DOHH2 (cell line): ENCODE data around the gene ZNHIT1.

ENCODE experiments used
- H3F3A ChIP-seq: fragments of 200-600 bp; sonication (generic), shearing (Covaris generic); 2 replicates; pipeline ENCODE4 v1.6.0; 2016; ENCODE audit warnings: antibody characterized with exemption, mild to moderate bottlenecking; ENCODE audit not compliant: control insufficient read depth, insufficient read depth
- H3K27ac ChIP-seq: fragments of 200-600 bp; sonication (generic); 2 replicates; pipeline ENCODE4 v1.5.1; 2014; ENCODE audit warnings: low read depth, mild to moderate bottlenecking, low read length, moderate library complexity
- H3K27me3 ChIP-seq: fragments of 200-600 bp; sonication (generic); 2 replicates; pipeline ENCODE4 v1.6.1; 2014; ENCODE audit warnings: mild to moderate bottlenecking, low read length, mixed read lengths; ENCODE audit not compliant: control insufficient read depth
- H3K36me3 ChIP-seq: fragments of 200-600 bp; sonication (generic); 2 replicates; pipeline ENCODE4 v1.6.1; 2014; ENCODE audit warnings: mild to moderate bottlenecking, low read length, moderate library complexity, mixed read lengths; ENCODE audit not compliant: control insufficient read depth
- H3K4me1 ChIP-seq: fragments of 200-600 bp; sonication (generic); 2 replicates; pipeline ENCODE4 v1.6.1; 2014; ENCODE audit warnings: mild to moderate bottlenecking, low read length, mixed read lengths; ENCODE audit not compliant: control insufficient read depth
- H3K4me2 ChIP-seq: fragments of 200-600 bp; sonication (generic); 2 replicates; pipeline ENCODE4 v1.6.0; 2014; ENCODE audit warnings: mild to moderate bottlenecking, low read length, moderate library complexity
- H3K4me3 ChIP-seq: fragments of 200-600 bp; sonication (generic); 2 replicates; pipeline ENCODE4 v1.5.1; 2014; ENCODE audit warnings: mild to moderate bottlenecking, low read length, mixed read lengths
- H3K79me2 ChIP-seq: fragments of 200-600 bp; sonication (generic); 2 replicates; pipeline ENCODE4 v1.6.1; 2014; ENCODE audit warnings: mild to moderate bottlenecking, low read length, mixed read lengths; ENCODE audit not compliant: control insufficient read depth
- H3K9me2 ChIP-seq: fragments of 200-600 bp; sonication (generic); replicated peaks from 2 replicates; pipeline ENCODE4 v1.6.1; 2014; ENCODE audit warnings: mild to moderate bottlenecking, low read length, mixed read lengths; ENCODE audit not compliant: control insufficient read depth
- H3K9me3 ChIP-seq: fragments of 200-600 bp; sonication (generic); 2 replicates; pipeline ENCODE4 v1.6.1; 2014; ENCODE audit warnings: antibody characterized with exemption, low read length, mixed read lengths; ENCODE audit not compliant: control insufficient read depth, insufficient read depth
- H4K20me1 ChIP-seq: fragments of 200-600 bp; sonication (generic); 2 replicates; pipeline ENCODE4 v1.6.0; 2014; ENCODE audit warnings: low read depth, mild to moderate bottlenecking, antibody characterized with exemption, low read length, moderate library complexity; ENCODE audit not compliant: control insufficient read depth, insufficient read depth
- EZH2phosphoT487 ChIP-seq: fragments of 200-600 bp; sonication (generic); IDR thresholded peaks from 2 replicates; pipeline ENCODE4 v1.6.1; 2017; ENCODE audit warnings: borderline replicate concordance, mild to moderate bottlenecking, antibody characterized with exemption, low read length, moderate library complexity, mixed read lengths
- TF ChIP-seq, protein P1 (sequence below): fragments of 200-600 bp; sonication (generic); IDR thresholded peaks from one replicate; pipeline ENCODE4 v1.5.1; 2014; ENCODE audit warnings: antibody characterized with exemption, mild to moderate bottlenecking, low read depth, low read length; ENCODE audit not compliant: poor library complexity, severe bottlenecking

ZNHIT1 gene

DNA sequence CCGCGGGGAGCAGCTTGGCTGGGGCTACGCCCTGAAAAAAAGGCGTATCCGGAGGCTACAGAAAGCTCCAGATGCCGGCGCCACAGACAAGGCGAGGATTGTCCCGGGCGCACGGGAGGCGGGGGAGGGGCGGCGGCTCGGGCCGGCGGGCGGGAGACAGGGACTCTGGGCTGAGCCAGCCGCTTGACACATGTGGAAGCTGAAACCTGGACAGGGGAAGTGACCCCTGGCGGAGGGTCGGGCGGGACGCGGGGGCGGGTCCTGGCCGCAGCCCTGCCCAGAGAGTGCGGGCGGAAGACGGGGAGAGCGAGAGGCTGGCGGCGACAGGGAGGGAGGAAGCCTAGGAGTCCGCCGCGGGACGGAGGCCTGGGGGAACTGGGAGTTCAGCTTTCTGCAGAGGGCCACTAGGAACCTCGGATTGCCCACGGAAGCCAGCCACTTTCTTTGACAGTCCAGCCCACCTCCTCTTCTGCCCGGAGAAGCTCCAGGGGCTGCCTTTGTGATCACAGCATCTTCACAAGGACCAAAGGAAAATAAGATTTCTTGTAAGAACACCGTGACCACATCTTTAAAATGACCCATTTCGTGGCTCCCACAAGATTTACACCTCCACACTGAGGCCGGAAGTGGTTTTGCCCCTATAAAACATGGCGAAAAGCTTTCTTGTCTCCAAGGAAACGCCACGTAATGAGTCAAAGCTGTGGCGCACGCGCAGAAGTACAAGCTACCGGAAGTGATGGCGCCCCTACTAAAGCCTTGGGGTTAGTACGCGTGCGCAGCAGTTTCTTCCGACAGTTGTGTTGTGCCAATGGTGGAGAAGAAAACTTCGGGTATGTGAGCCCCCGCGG is at the start of gene ZNHIT1, which contains the start of gene PLOD3:
TSS of gene ZNHIT1 (plus strand) at position 778 of the 848 bp plus-strand sequence. CDS start at position 809, 31 bp downstream.
TSS of gene PLOD3 (minus strand) at position 194 of the 848 bp plus-strand sequence. CDS start 307 bp downstream, outside the sequence.
- Histone ChIP-seq H3K4me1 (peaks cover 19% of the 10 kb centered on the region), H3K9me2 (no peaks in the 10 kb centered on the region), H3K27me3 (no peaks in the 10 kb centered on the region), H3K9me3 (no peaks in the 10 kb centered on the region), H3F3A (no peaks in the 10 kb centered on the region), H3K27ac (peak within 1 kb of the TSS; percentile 49), H3K36me3 (peaks cover under 1% of the 10 kb centered on the region; the same call in 1 of the 2 replicates), H4K20me1 (no peaks in the 10 kb centered on the region), H3K79me2 (peaks cover 37% of the 10 kb centered on the region), H3K4me3 (peak within 1 kb of the TSS; percentile 79), H3K4me2 (peak within 1 kb of the TSS; percentile 82)
- TF ChIP-seq, protein P1, sequence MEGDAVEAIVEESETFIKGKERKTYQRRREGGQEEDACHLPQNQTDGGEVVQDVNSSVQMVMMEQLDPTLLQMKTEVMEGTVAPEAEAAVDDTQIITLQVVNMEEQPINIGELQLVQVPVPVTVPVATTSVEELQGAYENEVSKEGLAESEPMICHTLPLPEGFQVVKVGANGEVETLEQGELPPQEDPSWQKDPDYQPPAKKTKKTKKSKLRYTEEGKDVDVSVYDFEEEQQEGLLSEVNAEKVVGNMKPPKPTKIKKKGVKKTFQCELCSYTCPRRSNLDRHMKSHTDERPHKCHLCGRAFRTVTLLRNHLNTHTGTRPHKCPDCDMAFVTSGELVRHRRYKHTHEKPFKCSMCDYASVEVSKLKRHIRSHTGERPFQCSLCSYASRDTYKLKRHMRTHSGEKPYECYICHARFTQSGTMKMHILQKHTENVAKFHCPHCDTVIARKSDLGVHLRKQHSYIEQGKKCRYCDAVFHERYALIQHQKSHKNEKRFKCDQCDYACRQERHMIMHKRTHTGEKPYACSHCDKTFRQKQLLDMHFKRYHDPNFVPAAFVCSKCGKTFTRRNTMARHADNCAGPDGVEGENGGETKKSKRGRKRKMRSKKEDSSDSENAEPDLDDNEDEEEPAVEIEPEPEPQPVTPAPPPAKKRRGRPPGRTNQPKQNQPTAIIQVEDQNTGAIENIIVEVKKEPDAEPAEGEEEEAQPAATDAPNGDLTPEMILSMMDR: peak; percentile 31
- no peak for TF ChIP-seq EZH2phosphoT487

DNA sequence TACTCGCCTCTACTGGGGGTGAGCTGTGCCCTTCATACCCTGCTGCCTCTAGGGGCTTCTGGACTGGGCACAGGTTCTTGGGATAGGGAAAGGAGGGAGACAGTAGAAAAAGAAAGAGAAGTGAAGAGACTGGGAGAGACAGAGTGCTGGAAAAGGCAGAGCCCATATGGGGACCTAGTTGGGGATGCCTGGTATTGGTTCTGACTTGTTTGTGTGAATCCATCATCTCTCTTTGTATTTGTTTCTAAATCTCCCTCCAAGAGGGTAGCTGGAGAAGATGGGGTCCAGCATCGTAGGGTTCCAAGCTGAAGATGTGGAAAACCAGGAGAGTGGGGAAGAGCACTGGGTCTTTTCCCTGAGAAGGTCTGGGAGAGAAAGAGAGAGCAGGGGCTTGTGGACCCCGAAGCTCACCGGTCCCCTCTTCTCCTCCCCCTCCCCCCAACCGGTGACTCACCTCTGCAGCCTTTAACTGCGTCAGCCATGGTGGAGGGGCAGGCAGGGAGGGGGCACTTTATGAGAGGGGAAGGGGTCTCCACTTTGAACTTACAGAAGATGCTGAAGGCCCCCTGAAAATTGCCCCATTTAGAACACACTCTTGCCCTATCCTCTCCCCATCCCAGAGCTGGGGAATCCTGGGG is 49.4 kb upstream of the ZNHIT1 start:
- peaks cover 12% of the 10 kb centered on the region for H3K79me2 ChIP-seq
- no peaks in the 10 kb centered on the region for H3K9me2 ChIP-seq
- no peaks in the 10 kb centered on the region for H3K36me3 ChIP-seq
- H3K27ac ChIP-seq: no peak overlapping the region
- H3K9me3 ChIP-seq: no peaks in the 10 kb centered on the region
- peaks cover 56% of the 10 kb centered on the region for H3K4me1 ChIP-seq
- H3K4me3 ChIP-seq: no peak overlapping the region
- H3F3A ChIP-seq: peaks cover 7% of the 10 kb centered on the region; the same call in 1 of the 2 replicates
- H3K4me2 ChIP-seq: no peak overlapping the region
- H3K27me3 ChIP-seq: peaks cover 73% of the 10 kb centered on the region
- H4K20me1 ChIP-seq: peaks cover 35% of the 10 kb centered on the region
- TF ChIP-seq, protein P1: no peak
- TF ChIP-seq EZH2phosphoT487: no peak

DNA sequence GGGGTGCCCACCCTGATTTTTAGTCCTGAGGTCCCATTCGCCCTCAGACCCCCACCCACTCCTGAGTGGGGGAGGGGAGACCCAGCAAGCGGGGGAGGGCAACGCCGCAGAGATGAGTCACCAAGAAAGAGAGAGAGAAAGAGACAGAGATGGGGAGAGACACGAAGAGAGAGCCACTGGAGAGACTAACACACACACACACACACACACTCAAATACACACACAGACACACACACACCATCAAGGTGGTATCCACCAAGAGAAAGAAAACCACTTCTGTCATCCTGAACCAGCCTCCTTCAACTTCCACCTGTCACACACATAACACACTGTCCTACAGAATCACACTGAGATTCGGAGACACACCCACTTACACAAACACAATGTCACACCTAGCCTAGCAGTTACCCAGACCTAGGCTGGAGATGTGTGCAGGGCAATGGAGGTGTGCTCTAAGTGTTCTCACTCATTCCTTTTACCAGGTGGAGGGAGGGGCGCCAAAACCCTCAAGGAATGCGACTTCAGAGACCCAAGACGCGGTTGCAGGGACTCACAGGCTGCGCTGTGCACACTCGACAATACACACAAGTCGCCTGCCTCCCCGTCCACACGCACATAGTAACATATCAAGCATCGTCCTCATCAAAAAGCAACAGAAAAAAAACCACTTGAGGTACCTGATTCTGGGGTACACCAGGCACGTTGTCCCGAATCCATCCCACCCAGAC is 48.7 kb upstream of the ZNHIT1 start:
- Histone ChIP-seq H3K79me2 (peaks cover 6% of the 10 kb centered on the region), H3K4me3 (no peak overlapping the region), H3K4me1 (peaks cover 55% of the 10 kb centered on the region)

More for the DNA sequence above, 48.7 kb upstream of the ZNHIT1 start:
- Histone ChIP-seq H4K20me1 (peaks cover 34% of the 10 kb centered on the region), H3K36me3 (no peaks in the 10 kb centered on the region), H3K9me2 (no peaks in the 10 kb centered on the region), H3K27ac (no peak overlapping the region), H3K4me2 (peak overlapping the region; percentile 9; the same call in 1 of the 2 replicates), H3K9me3 (no peaks in the 10 kb centered on the region), H3K27me3 (peaks cover 75% of the 10 kb centered on the region), H3F3A (peaks cover 7% of the 10 kb centered on the region; the same call in 1 of the 2 replicates)
- TF ChIP-seq, protein P1: no peak
- no peak for TF ChIP-seq EZH2phosphoT487
